ENCODE results near the gene SARS1. TPM values are rescaled to one million over a fixed set of nuclear protein-coding genes. Genes with fewer than 3 reads are reported as not detected.
A peak's percentile ranks its signal among the peaks of the same experiment; 100 is the strongest.

SARS1 gene
- total RNA-seq, 1 donor from 2014 or later = 135 TPM

DNA sequence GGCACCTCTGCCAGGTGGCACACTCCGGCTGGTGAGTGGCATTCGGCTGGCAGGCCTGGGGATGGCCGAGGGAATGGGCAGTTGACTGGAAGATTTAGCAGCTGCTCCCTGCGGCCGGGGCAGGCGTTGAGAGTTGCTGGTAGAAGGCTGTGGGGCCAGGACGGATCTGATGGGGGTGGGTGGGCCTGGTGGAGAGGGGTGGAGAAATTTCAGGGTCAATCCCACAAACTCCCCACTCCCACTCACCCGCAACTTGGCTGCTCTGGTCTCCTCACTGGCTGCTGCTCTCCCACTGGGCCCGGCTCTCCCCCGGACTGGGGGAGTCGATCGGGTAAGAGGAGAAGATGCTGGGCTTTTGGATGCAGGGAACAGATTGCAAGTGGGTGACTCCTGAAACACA lies 67.1 kb downstream of the SARS1 start:
- Mint-ChIP-seq H3K27ac (no peak overlapping the region), H3K4me1 (ENCODE audit: low read depth) (peaks cover 29% of the 10 kb centered on the region), H3K4me3 (ENCODE audit: low read depth) (no peak overlapping the region), H3K9me3 (ENCODE audit: low read depth) (no peaks in the 10 kb centered on the region), H3K36me3 (ENCODE audit: insufficient read depth) (peaks cover 6% of the 10 kb centered on the region), H3K27me3 (no peaks in the 10 kb centered on the region)
- TF ChIP-seq, protein P1, sequence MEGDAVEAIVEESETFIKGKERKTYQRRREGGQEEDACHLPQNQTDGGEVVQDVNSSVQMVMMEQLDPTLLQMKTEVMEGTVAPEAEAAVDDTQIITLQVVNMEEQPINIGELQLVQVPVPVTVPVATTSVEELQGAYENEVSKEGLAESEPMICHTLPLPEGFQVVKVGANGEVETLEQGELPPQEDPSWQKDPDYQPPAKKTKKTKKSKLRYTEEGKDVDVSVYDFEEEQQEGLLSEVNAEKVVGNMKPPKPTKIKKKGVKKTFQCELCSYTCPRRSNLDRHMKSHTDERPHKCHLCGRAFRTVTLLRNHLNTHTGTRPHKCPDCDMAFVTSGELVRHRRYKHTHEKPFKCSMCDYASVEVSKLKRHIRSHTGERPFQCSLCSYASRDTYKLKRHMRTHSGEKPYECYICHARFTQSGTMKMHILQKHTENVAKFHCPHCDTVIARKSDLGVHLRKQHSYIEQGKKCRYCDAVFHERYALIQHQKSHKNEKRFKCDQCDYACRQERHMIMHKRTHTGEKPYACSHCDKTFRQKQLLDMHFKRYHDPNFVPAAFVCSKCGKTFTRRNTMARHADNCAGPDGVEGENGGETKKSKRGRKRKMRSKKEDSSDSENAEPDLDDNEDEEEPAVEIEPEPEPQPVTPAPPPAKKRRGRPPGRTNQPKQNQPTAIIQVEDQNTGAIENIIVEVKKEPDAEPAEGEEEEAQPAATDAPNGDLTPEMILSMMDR (IDR thresholded peaks at IDR 0.05; ENCODE audit: unreplicated experiment) = no peak
- DNase-seq (ENCODE audit: low spot score, unreplicated experiment) = no peak

DNA sequence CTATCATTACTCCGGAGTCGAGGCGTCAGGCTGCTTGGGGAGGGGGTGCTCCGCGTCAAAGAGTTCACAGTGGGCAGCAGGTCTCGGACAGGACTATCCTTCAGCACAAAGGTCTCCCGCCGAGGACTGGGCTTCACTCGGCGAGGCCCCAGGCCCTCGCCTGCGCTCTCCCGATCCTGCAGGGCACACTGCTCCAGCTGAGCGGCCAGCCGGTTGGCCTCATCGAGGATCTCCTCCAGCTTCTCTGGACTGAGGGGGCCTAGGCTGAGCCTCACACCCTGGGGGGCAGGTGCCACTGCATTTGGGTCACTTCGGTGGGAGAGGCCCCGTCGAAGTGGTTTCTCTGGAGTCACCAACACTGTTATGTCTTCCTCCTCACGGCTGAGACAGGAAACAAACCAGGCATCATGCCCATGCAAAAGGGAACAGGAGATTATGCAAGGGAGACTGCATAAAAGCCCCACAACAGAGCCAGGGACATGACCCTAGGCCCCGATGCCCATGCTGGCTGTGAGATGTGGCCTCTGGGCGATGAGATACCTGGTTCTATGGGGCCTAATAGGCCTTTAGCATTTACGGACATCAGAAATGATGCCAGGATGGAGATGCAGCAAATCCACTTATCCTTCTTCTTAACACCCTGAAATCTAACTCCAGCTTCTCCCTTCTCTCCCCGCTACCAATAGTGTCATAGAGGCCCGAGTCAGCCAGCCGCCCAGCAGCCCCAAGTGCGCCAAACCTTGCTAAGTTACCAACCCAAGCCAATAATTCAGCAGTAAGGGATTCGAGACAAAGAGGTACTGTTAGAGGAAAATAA lies 68.2 kb downstream of the SARS1 start:
- no peaks in the 10 kb centered on the region for H3K9me3 Mint-ChIP-seq (ENCODE audit: low read depth)
- no peak overlapping the region for H3K27ac Mint-ChIP-seq
- H3K4me1 Mint-ChIP-seq (ENCODE audit: low read depth) = peaks cover 25% of the 10 kb centered on the region
- H3K27me3 Mint-ChIP-seq = no peaks in the 10 kb centered on the region
- peak overlapping the region; percentile 98 for H3K4me3 Mint-ChIP-seq (ENCODE audit: low read depth)
- TF ChIP-seq, protein P1 (IDR thresholded peaks at IDR 0.05; ENCODE audit: unreplicated experiment) = no peak
- H3K36me3 Mint-ChIP-seq (ENCODE audit: insufficient read depth) = peaks cover 6% of the 10 kb centered on the region
- no peak for DNase-seq (ENCODE audit: low spot score, unreplicated experiment)

DNA sequence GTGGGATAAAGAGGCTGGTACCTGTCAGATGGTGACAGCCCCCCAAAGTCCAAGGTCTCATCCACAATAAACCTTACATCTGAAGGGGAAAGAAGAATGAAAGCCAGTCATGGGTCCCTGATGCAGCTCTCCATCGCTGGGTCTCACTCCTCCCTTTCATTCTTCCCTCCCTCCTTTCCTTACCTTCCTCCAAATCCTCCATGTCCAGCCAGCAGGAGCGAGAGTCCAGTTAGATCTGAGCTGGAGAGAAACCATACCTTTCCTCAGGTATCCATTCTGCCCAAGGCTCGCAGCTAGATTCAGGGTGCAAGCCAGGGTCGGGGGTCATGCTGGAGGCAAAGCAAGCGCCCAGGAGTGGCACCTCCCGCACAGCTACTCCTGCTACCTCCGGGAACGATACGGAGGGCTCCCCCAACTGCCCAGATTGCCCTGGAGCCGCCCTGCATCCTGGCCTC lies 68.8 kb downstream of the SARS1 start:
- Mint-ChIP-seq H3K27ac (peak overlapping the region; percentile 94), H3K36me3 (ENCODE audit: insufficient read depth) (peaks cover 6% of the 10 kb centered on the region), H3K4me1 (ENCODE audit: low read depth) (peaks cover 19% of the 10 kb centered on the region), H3K4me3 (ENCODE audit: low read depth) (peak overlapping the region; percentile 98), H3K9me3 (ENCODE audit: low read depth) (no peaks in the 10 kb centered on the region), H3K27me3 (no peaks in the 10 kb centered on the region)
- DNase-seq (ENCODE audit: low spot score, unreplicated experiment) = no peak
- TF ChIP-seq, protein P1 (IDR thresholded peaks at IDR 0.05; ENCODE audit: unreplicated experiment) = no peak

DNA sequence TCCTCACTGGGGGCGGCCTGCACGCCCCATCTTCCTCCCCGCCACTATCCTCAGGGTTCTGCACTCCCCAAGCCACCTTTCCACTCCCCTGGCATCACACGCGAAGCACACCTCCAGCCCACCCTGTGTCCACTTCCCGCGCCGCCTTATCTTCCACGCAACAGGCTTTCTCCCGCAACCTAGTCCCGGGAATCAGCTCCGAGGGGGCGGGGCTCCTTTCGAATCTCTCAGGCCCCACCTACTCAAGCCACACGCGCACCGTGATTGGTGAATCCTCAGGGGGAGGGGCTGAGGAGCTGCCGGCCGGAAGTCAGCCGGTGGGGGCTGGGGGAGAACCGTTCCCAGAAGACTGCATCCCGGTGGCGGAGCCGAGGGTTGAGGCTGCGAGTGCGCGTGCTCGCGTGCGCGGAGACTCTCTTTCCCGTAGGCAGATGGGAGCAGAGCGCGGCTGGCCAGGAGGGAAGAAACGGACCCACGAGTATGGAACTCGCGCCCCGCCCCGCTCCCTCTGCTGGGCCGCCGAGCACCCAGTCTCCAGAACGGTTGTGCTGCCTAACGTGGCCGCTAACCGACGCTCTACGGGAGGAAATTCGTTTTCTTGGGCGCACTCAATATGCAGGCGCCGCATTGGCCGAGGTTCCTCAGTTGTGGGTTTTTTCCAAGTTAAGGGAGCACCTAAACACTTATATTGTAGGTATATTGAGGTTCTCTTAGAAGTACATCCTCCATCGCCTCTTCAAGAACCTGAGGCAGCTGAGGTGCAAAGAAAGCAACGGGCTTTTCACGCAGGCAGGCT lies 69.4 kb downstream of the SARS1 start, which contains the start of gene PSRC1:
TSS of gene PSRC1 (minus strand) at position 194 of the 796 bp plus-strand sequence.
- Mint-ChIP-seq H3K36me3 (ENCODE audit: insufficient read depth) (peaks cover 6% of the 10 kb centered on the region), H3K27ac (peak within 1 kb of the TSS; percentile 94), H3K9me3 (ENCODE audit: low read depth) (no peaks in the 10 kb centered on the region), H3K4me1 (ENCODE audit: low read depth) (peaks cover 18% of the 10 kb centered on the region), H3K4me3 (ENCODE audit: low read depth) (peak within 1 kb of the TSS; percentile 98), H3K27me3 (no peaks in the 10 kb centered on the region)
- TF ChIP-seq, protein P1 (IDR thresholded peaks at IDR 0.05; ENCODE audit: unreplicated experiment) = peak; percentile 52
- DNase-seq (ENCODE audit: low spot score, unreplicated experiment) = peak; percentile 93
